LoVo (cell line): ENCODE results near the gene DUS3L.

Experiments used
- DNase-seq: peaks from one replicate; pipeline ENCODE4 v3.0.0-alpha.2; 2016; ENCODE audit warnings: low spot score

DUS3L gene

GRCh38 chr19:5790559-5791520 is at the start of gene DUS3L:
Gene DUS3L, minus strand, starts transcription at chr19:5791163. Its CDS starts 22 bp downstream, at chr19:5791141.
- peak; percentile 98 for DNase-seq

GRCh38 chr19:5839065-5840017 is 48.4 kb upstream of the DUS3L start, which contains the start of gene FUT6:
Gene FUT6, minus strand, starts transcription at chr19:5839702. Its CDS starts 7,135 bp downstream, at chr19:5832567.
- DNase-seq, result no peak

GRCh38 chr19:5838353-5839064 is 47.5 kb upstream of the DUS3L start:
- DNase-seq, result no peak

GRCh38 chr19:5837761-5838352 is 46.9 kb upstream of the DUS3L start:
- no peak for DNase-seq

- no peak for DNase-seq
Measured at GRCh38 chr19:5832527-5833216, 41.7 kb upstream of the DUS3L start.

GRCh38 chr19:5832061-5832460 is 41.1 kb upstream of the DUS3L start:
- no peak for DNase-seq

- no peak for DNase-seq
Measured at GRCh38 chr19:5831159-5831558, 40.2 kb upstream of the DUS3L start.

GRCh38 chr19:5829567-5830310 is 38.8 kb upstream of the DUS3L start:
- DNase-seq, result no peak

- no peak for DNase-seq
Measured at GRCh38 chr19:5828661-5829566, 38.0 kb upstream of the DUS3L start.

GRCh38 chr19:5827891-5828660 is 37.1 kb upstream of the DUS3L start:
- no peak for DNase-seq

GRCh38 chr19:5827342-5827890 is 36.5 kb upstream of the DUS3L start:
- no peak for DNase-seq

GRCh38 chr19:5826531-5827341 is 35.8 kb upstream of the DUS3L start:
- peak; percentile 18 for DNase-seq

GRCh38 chr19:5825178-5825577 is 34.2 kb upstream of the DUS3L start:
- no peak for DNase-seq

- DNase-seq, result no peak
Measured at GRCh38 chr19:5824751-5825150, 33.8 kb upstream of the DUS3L start.

- peak; percentile 37 for DNase-seq
Measured at GRCh38 chr19:5823579-5824281, 32.8 kb upstream of the DUS3L start.

GRCh38 chr19:5822181-5822844 is 31.4 kb upstream of the DUS3L start:
- DNase-seq, result no peak
